ENCODE results near the gene BET1L.
"Not testable (repeated sequence)": the region's sequence is repeated elsewhere in the genome, so short reads cannot be mapped to it uniquely, and the experiment has no call there.

BET1L gene

DNA sequence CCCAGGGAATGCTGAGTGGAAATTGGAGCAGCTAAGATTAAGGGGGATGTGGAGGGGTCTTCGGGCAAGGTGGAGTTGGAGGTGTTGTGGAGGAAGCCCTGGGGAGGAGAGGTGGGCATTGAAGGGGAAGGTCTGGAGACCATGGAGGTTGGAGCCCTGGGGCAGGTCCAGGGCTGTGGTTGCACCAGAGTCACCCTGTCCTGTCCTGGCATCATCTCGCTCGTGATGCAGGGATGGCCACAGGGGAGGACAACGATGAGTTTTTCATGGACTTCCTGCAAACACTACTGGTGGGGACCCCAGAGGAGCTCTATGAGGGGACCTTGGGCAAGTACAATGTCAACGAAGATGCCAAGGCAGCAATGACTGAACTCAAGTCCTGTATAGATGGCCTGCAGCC lies 13.7 kb downstream of the BET1L start:
- not testable (repeated sequence) for DNase-seq (ENCODE audit: low spot score)

DNA sequence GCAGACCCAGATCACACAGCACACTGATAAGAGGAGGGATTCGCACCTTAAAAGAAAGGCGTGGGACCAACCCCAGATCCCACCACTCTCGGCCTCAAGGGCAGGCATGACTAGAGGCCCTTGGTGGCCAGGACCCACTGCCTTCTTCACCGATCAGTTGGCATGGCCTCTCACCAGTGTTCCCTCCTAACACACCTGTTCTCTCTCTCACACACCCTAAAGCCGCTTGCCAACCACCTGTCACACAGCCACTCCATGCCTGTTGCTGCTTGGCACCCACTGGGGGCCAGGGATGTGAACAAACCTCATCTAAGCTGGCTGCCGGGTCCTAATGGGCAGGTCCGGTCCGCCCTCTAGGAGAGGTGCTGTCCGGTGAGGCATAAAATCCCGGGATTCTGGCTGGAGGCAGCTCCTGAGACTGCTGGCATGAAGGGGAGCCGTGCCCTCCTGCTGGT lies 14.5 kb downstream of the BET1L start, which contains the start of gene SCGB1C1:
SCGB1C1 (plus strand) TSS at position 405 of the 455 bp plus-strand sequence; CDS start at position 427, 22 bp downstream.
- not testable (repeated sequence) for DNase-seq (ENCODE audit: low spot score)

DNA sequence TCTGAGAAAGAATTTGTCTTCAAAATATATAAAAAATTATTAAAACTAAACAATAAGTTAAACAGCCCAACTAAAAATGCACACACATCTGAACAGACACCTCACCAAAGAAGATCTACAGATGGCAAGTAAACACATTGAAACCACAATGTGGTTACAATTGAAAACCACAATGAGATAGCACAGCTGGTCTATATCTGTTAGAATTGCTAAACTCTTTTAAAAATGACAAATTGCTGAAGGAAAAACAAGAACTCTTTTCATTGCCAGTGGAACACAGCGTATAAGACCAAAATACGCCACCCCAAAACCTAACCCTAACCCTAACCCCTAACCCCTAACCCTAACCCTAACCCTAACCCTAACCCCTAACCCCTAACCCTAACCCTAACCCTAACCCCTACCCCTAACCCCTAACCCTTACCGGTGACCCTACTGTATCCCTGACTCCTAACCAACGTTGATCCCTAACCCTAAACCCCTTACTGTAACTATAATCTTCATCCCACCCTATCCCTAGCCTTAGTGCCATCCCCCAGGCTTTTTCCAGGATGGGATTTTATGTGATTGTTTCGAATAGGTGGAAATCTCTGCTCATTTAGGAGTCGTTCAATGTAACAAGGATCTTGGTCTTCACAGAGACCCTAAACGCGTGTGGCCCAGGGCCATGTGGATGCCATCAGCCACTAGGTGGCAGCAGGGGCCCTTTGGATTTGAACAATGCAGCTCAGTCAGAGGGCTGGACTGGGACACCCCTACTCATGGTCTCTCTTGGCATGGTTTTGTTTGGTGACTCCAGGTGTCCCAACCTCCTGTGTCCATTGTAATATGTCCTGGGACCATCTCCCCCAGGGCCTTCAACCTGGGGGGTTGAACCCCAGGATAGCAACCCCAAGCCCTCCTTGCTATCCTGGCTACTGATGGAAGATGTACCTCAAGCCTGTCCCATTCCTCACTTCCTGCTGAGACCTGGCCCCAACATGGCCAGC lies 15.4 kb downstream of the BET1L start:
- not testable (repeated sequence) for DNase-seq (ENCODE audit: low spot score)

DNA sequence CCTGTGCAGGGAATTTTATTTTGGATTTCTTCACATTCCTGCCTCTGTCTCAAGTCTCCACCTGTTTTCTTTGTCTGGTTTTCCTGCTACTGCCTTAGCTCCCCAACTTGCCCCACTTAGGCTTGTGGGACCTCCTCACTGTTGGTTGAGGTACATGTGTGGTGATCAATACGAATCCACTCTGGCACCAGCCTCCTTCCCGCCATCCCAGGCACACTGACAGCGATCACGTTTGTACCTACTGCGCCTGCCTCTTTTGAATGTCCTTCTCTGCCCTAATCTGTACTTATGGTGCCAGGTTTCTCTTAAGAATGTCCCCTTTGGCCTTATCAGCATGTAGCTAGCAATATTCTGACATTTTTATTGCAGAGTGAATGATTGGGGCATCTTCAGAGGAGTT lies 16.7 kb downstream of the BET1L start:
- not testable (repeated sequence) for DNase-seq (ENCODE audit: low spot score)

DNA sequence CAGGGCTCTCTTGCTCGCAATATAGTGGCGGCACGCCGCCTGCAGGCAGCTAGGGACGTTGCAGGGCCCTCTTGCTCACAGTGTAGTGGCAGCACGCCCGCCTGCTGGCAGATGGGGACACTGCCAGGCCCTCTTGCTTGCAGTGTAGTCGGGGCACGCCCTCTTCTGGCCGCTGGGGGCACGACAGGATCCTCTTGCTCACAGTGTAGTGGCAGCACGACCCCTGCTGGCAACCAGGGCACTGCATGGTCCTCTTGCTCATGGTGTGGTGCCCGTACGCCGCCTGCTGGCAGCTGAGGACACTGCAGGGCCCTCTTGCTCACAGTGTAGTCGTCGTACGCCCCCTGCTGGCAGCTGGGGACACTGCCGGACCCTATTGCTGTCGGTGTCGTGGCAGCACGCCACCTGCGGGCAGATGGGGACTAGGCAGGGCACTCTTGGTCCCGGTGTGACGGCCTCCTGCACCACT lies 17.3 kb downstream of the BET1L start:
- not testable (repeated sequence) for DNase-seq (ENCODE audit: low spot score)

DNA sequence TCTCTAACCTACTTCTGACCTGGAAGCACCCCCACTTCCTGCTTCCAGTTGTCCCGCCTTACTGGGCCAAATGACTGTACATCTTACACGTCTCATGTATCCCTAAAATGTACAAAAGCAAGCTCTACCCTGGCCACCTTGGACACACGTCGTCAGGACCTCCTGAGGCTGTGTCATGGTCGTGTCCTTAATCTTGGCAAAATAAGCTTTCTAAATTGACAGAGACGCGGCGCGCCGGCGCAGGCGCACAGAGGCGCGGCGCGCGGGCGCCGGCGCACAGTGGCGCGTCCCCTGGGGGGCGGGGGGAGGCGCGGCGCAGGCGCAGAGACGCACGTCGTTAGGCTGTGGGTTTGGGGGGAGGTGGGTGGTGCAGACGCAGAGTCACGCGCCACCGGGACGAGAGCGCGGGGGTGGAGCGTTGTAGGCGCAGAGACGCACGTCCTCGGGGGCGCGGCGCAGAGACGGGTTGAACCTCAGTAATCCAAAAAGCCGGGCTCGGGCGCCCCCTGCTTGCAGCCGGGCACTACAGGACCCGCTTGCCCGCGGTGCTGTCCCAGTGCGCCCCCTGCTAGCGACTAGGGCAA lies 17.9 kb downstream of the BET1L start:
- not testable (repeated sequence) for DNase-seq (ENCODE audit: low spot score)

DNA sequence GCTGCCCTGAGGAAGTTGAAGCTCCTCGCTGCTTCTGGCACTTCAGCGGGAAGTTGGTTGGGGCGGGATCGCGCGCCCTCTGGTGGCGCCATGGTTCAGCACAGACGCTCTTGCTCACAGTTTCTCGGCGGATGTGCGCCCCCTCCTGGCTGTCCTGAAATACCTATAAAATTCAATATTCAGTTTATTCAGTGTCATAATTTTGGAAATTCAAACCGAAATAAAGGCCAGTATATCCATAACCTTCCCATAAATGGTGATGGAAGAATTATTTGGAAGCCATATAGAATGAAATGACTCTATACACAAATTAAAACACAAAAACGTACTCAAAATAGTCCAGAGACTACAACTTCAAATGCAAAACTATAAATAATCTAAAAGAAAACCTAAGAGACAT lies 27.0 kb downstream of the BET1L start:
- not testable (repeated sequence) for DNase-seq (ENCODE audit: low spot score)

All from AG08395 (cell line).